ENCODE data around the gene CLSTN2. TPM values are rescaled to one million over a fixed set of nuclear protein-coding genes. Genes with fewer than 3 reads are reported as not detected.

CLSTN2 gene
- total RNA-seq, 1 donor from 2014 or later = 80.9 TPM

DNA sequence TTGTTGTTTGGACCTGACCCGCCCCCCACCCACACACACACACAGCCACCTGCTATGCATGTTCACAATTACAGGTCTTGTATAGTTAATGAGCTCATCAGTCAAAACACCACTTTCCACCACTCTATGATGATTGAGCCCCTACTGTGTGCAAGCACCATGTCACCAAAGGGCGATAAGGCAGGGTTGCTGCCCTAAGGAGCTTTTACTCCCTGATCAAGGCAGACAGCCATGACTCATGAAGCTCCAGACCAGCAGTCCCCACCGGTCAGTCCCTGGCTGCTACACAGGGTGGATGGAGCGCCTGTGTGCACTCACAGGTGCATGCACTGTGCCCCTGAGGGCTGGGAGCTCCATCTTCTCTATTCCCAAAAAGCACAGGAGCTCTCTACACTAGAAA is 270.6 kb downstream of the CLSTN2 start:
- H3K27ac ChIP-seq (ENCODE audit: low read depth, low read length) = no peak overlapping the region
- H3K4me1 Mint-ChIP-seq (ENCODE audit: low read depth, unreplicated experiment) = no peaks in the 10 kb centered on the region
- H3K4me2 ChIP-seq (ENCODE audit: low read length) = no peak overlapping the region
- DNase-seq (ENCODE audit: low read depth) (no peak), FAIRE-seq (no peak)
- no peaks in the 10 kb centered on the region for H3K9me3 ChIP-seq (ENCODE audit: insufficient read depth, low read depth, low read length)
- no peak overlapping the region for H3K4me3 ChIP-seq (ENCODE audit: insufficient read depth, low read depth, low read length)
- peaks cover 7% of the 10 kb centered on the region for H3K27me3 Mint-ChIP-seq (ENCODE audit: low read depth, unreplicated experiment)
- no peaks in the 10 kb centered on the region for H3K4me1 ChIP-seq (ENCODE audit: insufficient read depth, low read length)
- no peaks in the 10 kb centered on the region for H3K36me3 ChIP-seq (ENCODE audit: insufficient read depth, low read length)
- H3K79me2 ChIP-seq (ENCODE audit: insufficient read depth, low read length) = no peaks in the 10 kb centered on the region
- no peaks in the 10 kb centered on the region for H4K20me1 ChIP-seq (ENCODE audit: insufficient read depth, low read length)
- no peak overlapping the region for H3K27ac Mint-ChIP-seq (ENCODE audit: unreplicated experiment)
- H3K4me3 Mint-ChIP-seq (ENCODE audit: unreplicated experiment) = no peak overlapping the region
- H3K27me3 ChIP-seq (ENCODE audit: insufficient read depth, low read length) = peaks cover 7% of the 10 kb centered on the region
- H3K9ac ChIP-seq (ENCODE audit: low read length) = no peak overlapping the region
- H3K36me3 Mint-ChIP-seq (ENCODE audit: low read depth, unreplicated experiment) = peaks cover 1% of the 10 kb centered on the region
- H2AFZ ChIP-seq (ENCODE audit: low read depth, low read length) = no peak overlapping the region
- no peak for TF ChIP-seq EZH2 (IDR thresholded peaks at IDR 0.05; ENCODE audit: insufficient read depth, low read length)
- TF ChIP-seq, protein P1, sequence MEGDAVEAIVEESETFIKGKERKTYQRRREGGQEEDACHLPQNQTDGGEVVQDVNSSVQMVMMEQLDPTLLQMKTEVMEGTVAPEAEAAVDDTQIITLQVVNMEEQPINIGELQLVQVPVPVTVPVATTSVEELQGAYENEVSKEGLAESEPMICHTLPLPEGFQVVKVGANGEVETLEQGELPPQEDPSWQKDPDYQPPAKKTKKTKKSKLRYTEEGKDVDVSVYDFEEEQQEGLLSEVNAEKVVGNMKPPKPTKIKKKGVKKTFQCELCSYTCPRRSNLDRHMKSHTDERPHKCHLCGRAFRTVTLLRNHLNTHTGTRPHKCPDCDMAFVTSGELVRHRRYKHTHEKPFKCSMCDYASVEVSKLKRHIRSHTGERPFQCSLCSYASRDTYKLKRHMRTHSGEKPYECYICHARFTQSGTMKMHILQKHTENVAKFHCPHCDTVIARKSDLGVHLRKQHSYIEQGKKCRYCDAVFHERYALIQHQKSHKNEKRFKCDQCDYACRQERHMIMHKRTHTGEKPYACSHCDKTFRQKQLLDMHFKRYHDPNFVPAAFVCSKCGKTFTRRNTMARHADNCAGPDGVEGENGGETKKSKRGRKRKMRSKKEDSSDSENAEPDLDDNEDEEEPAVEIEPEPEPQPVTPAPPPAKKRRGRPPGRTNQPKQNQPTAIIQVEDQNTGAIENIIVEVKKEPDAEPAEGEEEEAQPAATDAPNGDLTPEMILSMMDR (IDR thresholded peaks at IDR 0.05; ENCODE audit: insufficient read depth, low read depth, low read length) = no peak
- no peaks in the 10 kb centered on the region for H3K9me3 Mint-ChIP-seq (ENCODE audit: unreplicated experiment)

DNA sequence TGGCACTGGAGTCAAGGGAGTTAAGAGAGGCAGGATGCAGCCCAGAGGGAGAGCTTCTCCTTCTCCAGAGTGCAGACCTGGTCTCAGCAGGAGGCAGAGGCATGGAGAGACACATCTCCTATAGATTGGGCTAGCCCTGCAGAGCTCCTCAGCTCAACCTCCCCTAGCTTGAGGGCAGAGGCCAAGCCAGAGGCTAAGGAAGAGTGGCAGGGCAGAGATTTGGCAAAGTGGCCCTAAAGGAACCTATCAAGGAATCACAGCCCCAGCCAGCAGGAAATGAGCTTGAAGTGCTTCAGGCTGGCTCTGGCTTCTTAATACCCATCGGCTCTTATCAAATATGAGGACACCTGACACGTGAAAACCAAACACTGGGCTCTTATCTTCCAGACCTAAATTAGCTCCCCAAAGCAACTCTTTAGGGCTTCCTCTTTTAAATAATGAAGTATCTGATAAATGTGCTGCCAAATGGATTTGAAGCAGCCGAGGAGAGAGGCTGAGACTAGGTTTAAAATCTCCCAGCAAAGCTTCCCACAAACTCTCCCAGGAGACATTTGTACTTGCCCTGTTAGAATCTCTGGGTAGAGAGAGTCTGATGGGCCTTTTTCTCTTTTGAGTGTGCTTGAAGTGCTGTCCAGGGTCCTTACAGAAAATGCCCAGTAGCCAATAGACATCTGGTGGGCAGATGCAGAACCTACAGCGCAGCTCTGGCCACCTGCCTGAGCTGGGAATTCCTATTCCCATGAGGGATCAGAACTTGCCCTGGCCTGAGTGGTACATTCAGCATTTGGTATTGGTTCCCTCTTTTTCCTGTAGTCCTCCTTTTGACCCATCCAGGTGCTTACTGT is 271.4 kb downstream of the CLSTN2 start:
- peaks cover 7% of the 10 kb centered on the region for H3K27me3 Mint-ChIP-seq (ENCODE audit: low read depth, unreplicated experiment)
- peaks cover 7% of the 10 kb centered on the region for H3K27me3 ChIP-seq (ENCODE audit: insufficient read depth, low read length)
- no peak overlapping the region for H3K4me3 Mint-ChIP-seq (ENCODE audit: unreplicated experiment)
- peaks cover 2% of the 10 kb centered on the region for H3K4me1 Mint-ChIP-seq (ENCODE audit: low read depth, unreplicated experiment)
- no peak for TF ChIP-seq EZH2 (IDR thresholded peaks at IDR 0.05; ENCODE audit: insufficient read depth, low read length)
- TF ChIP-seq, protein P1 (IDR thresholded peaks at IDR 0.05; ENCODE audit: insufficient read depth, low read depth, low read length) = peak; percentile 27
- peaks cover 2% of the 10 kb centered on the region for H3K36me3 Mint-ChIP-seq (ENCODE audit: low read depth, unreplicated experiment)
- H3K4me2 ChIP-seq (ENCODE audit: low read length) = no peak overlapping the region
- FAIRE-seq (no peak), DNase-seq (ENCODE audit: low read depth) (peak; percentile 35)
- no peaks in the 10 kb centered on the region for H3K79me2 ChIP-seq (ENCODE audit: insufficient read depth, low read length)
- H3K36me3 ChIP-seq (ENCODE audit: insufficient read depth, low read length) = no peaks in the 10 kb centered on the region
- no peak overlapping the region for H3K27ac Mint-ChIP-seq (ENCODE audit: unreplicated experiment)
- H3K27ac ChIP-seq (ENCODE audit: low read depth, low read length) = no peak overlapping the region
- H3K9me3 Mint-ChIP-seq (ENCODE audit: unreplicated experiment) = no peaks in the 10 kb centered on the region
- no peak overlapping the region for H3K9ac ChIP-seq (ENCODE audit: low read length)
- no peaks in the 10 kb centered on the region for H3K4me1 ChIP-seq (ENCODE audit: insufficient read depth, low read length)
- H3K4me3 ChIP-seq (ENCODE audit: insufficient read depth, low read depth, low read length) = no peak overlapping the region
- H3K9me3 ChIP-seq (ENCODE audit: insufficient read depth, low read depth, low read length) = no peaks in the 10 kb centered on the region
- H4K20me1 ChIP-seq (ENCODE audit: insufficient read depth, low read length) = no peaks in the 10 kb centered on the region
- H2AFZ ChIP-seq (ENCODE audit: low read depth, low read length) = no peak overlapping the region

DNA sequence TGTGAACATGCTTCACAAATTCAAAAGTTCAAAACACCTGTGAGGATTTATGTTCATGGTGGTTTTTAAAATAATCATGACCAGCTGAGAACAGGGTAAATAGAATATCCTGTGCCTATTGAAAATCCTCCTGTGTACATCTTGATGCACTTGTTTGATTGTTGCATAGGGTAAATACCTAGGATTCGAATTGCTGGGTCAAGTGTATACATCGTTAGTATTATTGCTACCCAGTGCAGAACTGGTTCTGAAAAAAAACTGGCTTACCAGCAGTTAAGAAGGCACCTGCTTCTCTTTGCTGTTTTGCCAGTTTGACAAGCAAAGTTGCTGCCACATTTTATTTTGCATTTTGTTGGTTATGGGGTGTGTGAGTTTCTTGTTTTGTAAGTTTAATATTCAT is 272.6 kb downstream of the CLSTN2 start:
- H3K4me3 ChIP-seq (ENCODE audit: insufficient read depth, low read depth, low read length) = no peak overlapping the region
- no peak for TF ChIP-seq EZH2 (IDR thresholded peaks at IDR 0.05; ENCODE audit: insufficient read depth, low read length)
- TF ChIP-seq, protein P1 (IDR thresholded peaks at IDR 0.05; ENCODE audit: insufficient read depth, low read depth, low read length) = no peak
- no peak overlapping the region for H3K4me3 Mint-ChIP-seq (ENCODE audit: unreplicated experiment)

More for the DNA sequence above, 272.6 kb downstream of the CLSTN2 start:
- Histone ChIP-seq H3K9ac (ENCODE audit: low read length) (no peak overlapping the region), H3K27me3 (ENCODE audit: insufficient read depth, low read length) (peaks cover 7% of the 10 kb centered on the region), H3K27ac (ENCODE audit: low read depth, low read length) (no peak overlapping the region), H3K9me3 (ENCODE audit: insufficient read depth, low read depth, low read length) (no peaks in the 10 kb centered on the region), H2AFZ (ENCODE audit: low read depth, low read length) (no peak overlapping the region), H3K79me2 (ENCODE audit: insufficient read depth, low read length) (no peaks in the 10 kb centered on the region), H4K20me1 (ENCODE audit: insufficient read depth, low read length) (no peaks in the 10 kb centered on the region), H3K4me2 (ENCODE audit: low read length) (no peak overlapping the region), H3K4me1 (ENCODE audit: insufficient read depth, low read length) (no peaks in the 10 kb centered on the region), H3K36me3 (ENCODE audit: insufficient read depth, low read length) (no peaks in the 10 kb centered on the region)
- Mint-ChIP-seq H3K27ac (ENCODE audit: unreplicated experiment) (no peak overlapping the region), H3K9me3 (ENCODE audit: unreplicated experiment) (no peaks in the 10 kb centered on the region), H3K36me3 (ENCODE audit: low read depth, unreplicated experiment) (peaks cover 2% of the 10 kb centered on the region), H3K4me1 (ENCODE audit: low read depth, unreplicated experiment) (peaks cover 2% of the 10 kb centered on the region), H3K27me3 (ENCODE audit: low read depth, unreplicated experiment) (peaks cover 7% of the 10 kb centered on the region)
- FAIRE-seq = no peak
- DNase-seq (ENCODE audit: low read depth) = no peak
